ENCODE data around the gene H19.

The H19 gene

DNA sequence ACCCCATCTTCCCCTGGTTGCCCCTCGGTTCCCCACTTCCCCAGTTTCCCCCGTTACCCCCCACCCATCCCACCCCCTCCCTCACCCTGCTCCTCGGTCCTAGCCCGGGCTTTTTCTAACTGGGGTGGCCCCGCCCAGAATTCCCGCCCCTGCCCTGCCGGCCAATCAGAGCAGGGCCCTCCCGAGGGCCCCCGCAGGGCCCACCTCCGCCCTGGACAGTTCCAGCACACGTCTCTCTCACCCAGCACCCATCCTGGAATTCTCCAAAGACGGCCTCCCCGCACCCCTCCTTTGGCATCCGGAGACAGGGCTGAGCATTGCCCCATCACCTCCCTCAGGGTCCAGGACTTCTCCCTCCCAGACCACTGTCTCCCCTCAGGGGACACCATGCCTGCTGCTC is at the start of gene H19:
Gene H19, minus strand, starts transcription at position 88 of the 400 bp plus-strand sequence.
- Mint-ChIP-seq H3K27ac (no peak within 1 kb of the TSS), H3K4me1 (no peaks in the 10 kb centered on the region), H3K36me3 (no peaks in the 10 kb centered on the region), H3K27me3 (no peaks in the 10 kb centered on the region), H3K4me3 (no peak within 1 kb of the TSS), H3K9me3 (no peaks in the 10 kb centered on the region)
- no peak for ATAC-seq

DNA sequence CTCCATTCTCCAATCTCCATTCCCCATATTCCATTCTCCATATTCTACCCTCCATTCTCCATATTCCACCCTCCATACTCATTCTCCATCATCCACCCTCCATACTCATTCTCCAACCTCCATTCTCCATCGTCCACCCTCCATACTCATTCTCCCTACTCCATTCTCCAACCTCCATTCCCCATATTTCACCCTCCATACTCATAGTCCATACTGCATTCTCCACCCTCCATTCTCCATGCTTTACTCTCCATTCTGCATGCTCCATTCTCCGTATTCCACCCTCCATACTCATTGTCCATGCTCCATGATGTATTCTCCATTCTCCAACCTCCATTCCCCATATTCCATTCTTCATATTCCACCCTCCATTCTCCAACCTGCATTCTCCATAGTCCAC is 44.3 kb upstream of the H19 start:
- ATAC-seq = no peak
- Mint-ChIP-seq H3K36me3 (no peaks in the 10 kb centered on the region), H3K27ac (no peak overlapping the region), H3K4me1 (no peaks in the 10 kb centered on the region), H3K27me3 (no peaks in the 10 kb centered on the region), H3K9me3 (no peaks in the 10 kb centered on the region), H3K4me3 (no peak overlapping the region)

DNA sequence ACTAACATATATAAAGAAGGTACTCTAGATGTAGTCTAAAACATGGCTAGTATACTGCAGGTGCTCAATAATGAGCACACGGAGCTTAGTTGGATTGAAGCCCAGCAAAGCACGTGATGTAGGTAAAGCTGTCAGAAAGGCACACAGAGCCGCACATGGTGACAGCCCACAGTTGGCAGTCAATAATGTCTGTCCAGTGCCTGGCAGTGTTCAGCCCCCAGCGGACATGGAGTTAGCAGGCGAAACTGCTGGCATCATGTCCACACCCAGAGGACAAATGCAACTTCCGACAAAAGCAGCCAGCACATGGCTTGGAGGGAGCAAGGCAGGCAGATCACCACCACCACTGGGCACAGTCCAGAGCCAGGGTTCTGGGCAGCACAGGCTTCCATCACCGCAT is 43.5 kb upstream of the H19 start:
- Mint-ChIP-seq H3K27ac (no peak overlapping the region), H3K4me3 (no peak overlapping the region), H3K36me3 (no peaks in the 10 kb centered on the region), H3K27me3 (no peaks in the 10 kb centered on the region), H3K9me3 (no peaks in the 10 kb centered on the region), H3K4me1 (no peaks in the 10 kb centered on the region)
- no peak for ATAC-seq

DNA sequence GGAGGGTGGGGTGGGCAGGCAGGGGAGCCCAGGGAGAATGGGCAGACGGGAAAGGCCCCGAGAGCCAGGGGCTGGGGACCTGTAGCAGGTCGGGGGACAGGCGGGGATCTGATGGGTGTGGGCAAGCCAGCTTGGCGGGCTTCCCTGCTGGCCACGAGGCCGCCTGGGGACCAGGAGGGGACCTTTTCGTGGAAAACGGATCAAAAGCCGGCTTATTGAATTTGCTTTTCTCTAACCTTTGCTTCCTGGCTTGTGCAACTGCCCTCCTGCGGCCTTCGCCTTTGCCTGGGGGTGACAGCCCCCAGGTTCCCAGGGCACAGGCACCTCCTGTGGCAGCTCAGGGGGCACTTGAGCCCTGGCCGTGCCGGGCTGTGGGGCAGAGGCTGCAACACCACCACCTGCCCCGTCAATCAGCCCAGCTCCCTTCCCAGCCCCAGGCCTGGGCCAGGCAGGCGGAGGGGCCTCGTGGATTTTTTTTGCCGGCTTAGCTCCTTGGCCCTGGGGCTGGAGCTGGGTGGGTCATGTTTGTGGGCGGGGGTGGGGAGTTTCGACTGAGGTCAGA is 41.6 kb upstream of the H19 start:
- no peak overlapping the region for H3K27ac Mint-ChIP-seq
- no peaks in the 10 kb centered on the region for H3K36me3 Mint-ChIP-seq
- H3K4me1 Mint-ChIP-seq = no peaks in the 10 kb centered on the region
- H3K9me3 Mint-ChIP-seq = no peaks in the 10 kb centered on the region
- H3K27me3 Mint-ChIP-seq = no peaks in the 10 kb centered on the region
- ATAC-seq = no peak
- H3K4me3 Mint-ChIP-seq = no peak overlapping the region

DNA sequence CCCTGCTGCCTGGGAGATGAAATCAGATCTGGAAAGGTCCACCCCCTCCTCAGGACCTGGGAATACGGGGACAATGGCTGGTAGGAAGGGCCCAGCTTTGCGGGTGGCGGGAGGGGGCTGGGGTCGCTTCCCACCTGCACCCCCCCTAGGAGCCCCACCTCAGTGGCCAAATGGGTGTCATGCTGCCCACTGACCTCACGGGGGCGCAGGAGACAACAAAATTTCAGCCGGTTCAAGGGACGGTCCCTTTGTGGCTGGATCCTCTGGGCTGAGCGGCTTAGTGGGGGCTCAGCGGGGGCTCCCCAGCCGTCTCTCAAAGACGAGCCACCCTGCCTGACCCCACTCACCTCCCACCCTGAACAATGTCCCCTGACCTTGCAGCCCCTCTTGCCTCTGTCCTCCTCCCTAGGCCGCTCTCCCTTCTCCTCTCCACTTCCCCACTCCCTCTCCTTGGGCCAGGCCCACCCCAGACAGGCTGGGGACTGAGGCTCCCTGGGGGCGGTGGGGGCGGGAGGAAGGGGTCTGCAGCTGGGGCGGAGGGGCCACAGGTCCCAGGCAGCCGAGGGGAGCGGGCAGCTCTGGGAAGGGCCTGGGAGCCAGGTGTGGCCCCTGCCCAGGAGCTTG is 39.3 kb upstream of the H19 start:
- H3K27ac Mint-ChIP-seq = no peak overlapping the region
- no peaks in the 10 kb centered on the region for H3K36me3 Mint-ChIP-seq
- ATAC-seq = no peak
- no peaks in the 10 kb centered on the region for H3K4me1 Mint-ChIP-seq
- H3K27me3 Mint-ChIP-seq = no peaks in the 10 kb centered on the region
- no peak overlapping the region for H3K4me3 Mint-ChIP-seq
- no peaks in the 10 kb centered on the region for H3K9me3 Mint-ChIP-seq

DNA sequence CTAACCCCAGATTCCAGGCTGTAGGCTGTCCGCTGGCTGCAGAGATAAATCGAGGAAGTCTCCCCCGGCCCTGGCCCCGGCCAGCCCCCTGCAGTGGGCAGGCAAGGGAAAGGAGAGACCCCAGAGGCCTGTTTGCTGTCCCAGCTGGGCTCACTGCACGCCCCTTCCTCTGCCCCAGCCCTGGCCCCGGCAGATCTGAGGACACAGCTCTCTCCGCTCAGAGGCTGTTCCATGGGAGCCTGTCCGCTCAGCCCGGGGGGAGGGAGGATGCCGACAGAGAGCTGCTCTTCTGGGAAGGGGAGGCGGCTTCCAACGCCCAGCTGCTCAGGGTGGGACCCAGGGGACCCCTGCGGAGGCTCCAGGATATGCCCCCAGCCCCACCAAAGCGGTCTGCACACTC is 37.7 kb upstream of the H19 start:
- Mint-ChIP-seq H3K27ac (no peak overlapping the region), H3K9me3 (no peaks in the 10 kb centered on the region), H3K4me1 (no peaks in the 10 kb centered on the region), H3K4me3 (no peak overlapping the region), H3K27me3 (no peaks in the 10 kb centered on the region), H3K36me3 (no peaks in the 10 kb centered on the region)
- no peak for ATAC-seq

DNA sequence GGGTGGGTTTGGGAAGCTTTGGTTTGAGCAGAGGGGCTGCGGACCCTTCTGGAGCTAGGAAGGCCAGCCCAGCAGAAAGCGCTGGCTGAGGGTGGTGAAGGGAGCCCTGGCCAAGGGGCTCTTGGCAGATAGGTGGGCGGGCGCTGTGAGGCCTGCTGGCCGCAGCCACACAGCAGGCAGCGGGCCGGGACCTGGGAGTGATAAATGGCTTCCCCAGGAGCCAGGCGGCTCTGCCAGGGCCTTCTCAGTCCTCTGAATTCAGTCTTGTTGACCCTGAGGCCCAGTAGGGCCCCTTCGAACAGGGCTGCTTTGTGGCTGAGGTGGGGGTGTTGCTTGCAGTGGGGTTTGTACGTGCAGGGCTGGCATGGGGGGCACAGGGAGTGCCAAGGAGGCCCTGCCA is 33.4 kb upstream of the H19 start:
- Mint-ChIP-seq H3K4me1 (no peaks in the 10 kb centered on the region), H3K27me3 (no peaks in the 10 kb centered on the region), H3K4me3 (no peak overlapping the region), H3K36me3 (no peaks in the 10 kb centered on the region), H3K9me3 (no peaks in the 10 kb centered on the region), H3K27ac (no peak overlapping the region)
- ATAC-seq = no peak

DNA sequence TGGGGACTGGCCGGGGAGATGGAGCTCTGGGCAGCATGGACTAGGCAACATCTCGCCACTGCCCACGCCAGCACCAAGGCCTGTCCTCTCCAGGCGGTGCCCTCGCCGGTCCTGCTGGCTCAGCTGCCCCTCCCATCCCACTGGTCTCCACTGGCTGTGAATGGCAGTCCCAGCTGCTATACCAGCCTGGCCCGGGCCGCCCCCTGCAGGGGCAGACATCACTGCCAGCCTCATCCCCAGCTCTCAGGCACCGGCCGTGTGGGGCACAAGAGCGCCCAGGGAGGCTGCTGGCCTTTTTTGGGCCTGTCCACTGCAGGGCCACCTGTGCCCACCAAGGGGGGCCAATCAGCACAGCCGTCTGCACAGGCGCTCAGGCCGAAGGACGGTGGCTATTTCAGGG is 30.1 kb upstream of the H19 start:
- no peaks in the 10 kb centered on the region for H3K27me3 Mint-ChIP-seq
- ATAC-seq = no peak

DNA sequence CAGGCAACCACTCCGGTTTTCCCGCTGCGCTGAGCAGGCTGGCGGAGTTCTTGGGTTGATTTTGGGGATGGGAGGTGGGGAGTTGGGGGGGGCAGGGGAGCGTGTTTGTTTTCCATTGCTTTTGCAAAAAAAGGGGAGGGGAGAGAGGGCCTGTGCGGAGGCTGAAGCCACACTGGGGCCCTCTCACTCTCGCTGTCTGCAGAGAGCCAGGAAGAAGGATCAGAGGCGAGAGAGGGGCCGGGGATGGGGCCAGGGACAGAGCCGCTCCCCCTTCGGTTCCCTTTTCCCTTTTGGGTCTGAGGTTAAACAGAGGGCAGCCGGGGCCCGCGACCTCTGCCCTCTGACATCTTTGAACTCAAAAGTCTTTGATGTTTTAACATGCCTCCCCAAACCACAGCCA is 17.4 kb upstream of the H19 start:
- Mint-ChIP-seq H3K4me3 (no peak overlapping the region), H3K36me3 (no peaks in the 10 kb centered on the region), H3K9me3 (no peaks in the 10 kb centered on the region), H3K4me1 (no peaks in the 10 kb centered on the region), H3K27me3 (no peaks in the 10 kb centered on the region), H3K27ac (no peak overlapping the region)
- ATAC-seq = no peak

More for the DNA sequence above, 30.1 kb upstream of the H19 start:
- H3K36me3 Mint-ChIP-seq = no peaks in the 10 kb centered on the region
- no peak overlapping the region for H3K27ac Mint-ChIP-seq
- no peak overlapping the region for H3K4me3 Mint-ChIP-seq
- H3K4me1 Mint-ChIP-seq = no peaks in the 10 kb centered on the region
- no peaks in the 10 kb centered on the region for H3K9me3 Mint-ChIP-seq

DNA sequence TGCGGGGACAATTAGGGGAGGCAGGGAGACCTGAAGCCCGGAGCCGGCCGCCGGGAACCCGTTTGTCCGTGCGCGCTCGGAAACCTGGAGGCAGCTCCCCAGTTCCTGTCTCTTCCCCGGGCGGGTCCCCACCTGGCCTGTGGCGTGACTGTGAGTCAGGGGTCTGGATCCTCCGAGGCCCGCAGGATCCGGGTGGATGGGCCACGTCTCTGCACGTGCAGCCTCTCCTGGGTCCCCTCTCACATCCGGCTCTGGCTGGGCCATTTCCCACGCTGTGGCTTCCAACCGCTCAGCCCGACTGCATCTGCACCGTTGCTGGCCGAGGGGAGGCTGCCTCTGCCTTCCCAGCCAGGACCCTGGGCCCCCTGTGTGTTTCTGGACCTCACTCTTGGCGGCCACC is 14.8 kb upstream of the H19 start:
- Mint-ChIP-seq H3K36me3 (no peaks in the 10 kb centered on the region), H3K9me3 (no peaks in the 10 kb centered on the region), H3K4me3 (no peak overlapping the region), H3K27me3 (no peaks in the 10 kb centered on the region), H3K27ac (no peak overlapping the region), H3K4me1 (no peaks in the 10 kb centered on the region)
- ATAC-seq = no peak

DNA sequence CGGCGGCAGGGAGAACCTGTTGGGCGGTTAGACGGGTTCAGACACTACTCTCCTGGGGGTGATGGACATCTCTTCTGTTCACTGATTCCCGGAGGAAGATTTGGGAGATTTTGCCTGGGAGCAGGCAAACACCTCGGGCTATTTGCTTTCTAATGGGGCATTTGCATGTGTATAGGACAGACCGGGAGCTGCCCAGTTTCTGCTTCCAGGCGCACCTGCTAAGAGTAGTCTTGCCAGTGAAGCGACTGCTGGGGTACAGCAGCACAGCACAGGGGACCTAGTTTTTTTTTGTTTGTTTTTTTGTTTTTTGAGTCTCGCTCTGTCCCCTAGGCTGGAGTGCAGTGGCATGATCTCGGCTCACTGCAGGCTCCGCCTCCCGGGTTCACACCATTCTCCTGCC is 6.8 kb upstream of the H19 start:
- no peak overlapping the region for H3K27ac Mint-ChIP-seq
- no peaks in the 10 kb centered on the region for H3K27me3 Mint-ChIP-seq
- H3K9me3 Mint-ChIP-seq = no peaks in the 10 kb centered on the region
- no peak overlapping the region for H3K4me3 Mint-ChIP-seq
- H3K36me3 Mint-ChIP-seq = no peaks in the 10 kb centered on the region
- no peaks in the 10 kb centered on the region for H3K4me1 Mint-ChIP-seq
- no peak for ATAC-seq

DNA sequence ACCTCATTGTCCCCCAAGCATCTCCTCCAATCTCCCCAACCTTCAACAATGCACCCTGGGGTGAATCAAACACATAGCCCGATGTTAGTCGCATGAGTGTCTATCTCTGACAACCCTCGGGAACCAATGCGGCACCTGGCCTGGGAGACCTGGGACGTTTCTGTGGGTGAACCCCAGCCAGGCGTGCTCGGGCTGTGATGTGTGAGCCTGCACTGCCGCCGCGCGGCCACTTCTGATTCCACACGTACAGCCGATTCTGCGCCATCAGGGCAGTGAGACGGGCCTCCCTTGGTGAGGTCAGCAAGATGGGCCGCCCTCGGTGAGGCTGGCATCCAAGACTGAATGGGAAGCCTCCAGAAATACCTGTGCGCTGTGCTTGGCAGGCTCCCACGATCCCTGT is 5.2 kb upstream of the H19 start:
- Mint-ChIP-seq H3K9me3 (no peaks in the 10 kb centered on the region), H3K36me3 (no peaks in the 10 kb centered on the region), H3K4me1 (no peaks in the 10 kb centered on the region), H3K4me3 (no peak overlapping the region), H3K27ac (no peak overlapping the region), H3K27me3 (no peaks in the 10 kb centered on the region)
- no peak for ATAC-seq

DNA sequence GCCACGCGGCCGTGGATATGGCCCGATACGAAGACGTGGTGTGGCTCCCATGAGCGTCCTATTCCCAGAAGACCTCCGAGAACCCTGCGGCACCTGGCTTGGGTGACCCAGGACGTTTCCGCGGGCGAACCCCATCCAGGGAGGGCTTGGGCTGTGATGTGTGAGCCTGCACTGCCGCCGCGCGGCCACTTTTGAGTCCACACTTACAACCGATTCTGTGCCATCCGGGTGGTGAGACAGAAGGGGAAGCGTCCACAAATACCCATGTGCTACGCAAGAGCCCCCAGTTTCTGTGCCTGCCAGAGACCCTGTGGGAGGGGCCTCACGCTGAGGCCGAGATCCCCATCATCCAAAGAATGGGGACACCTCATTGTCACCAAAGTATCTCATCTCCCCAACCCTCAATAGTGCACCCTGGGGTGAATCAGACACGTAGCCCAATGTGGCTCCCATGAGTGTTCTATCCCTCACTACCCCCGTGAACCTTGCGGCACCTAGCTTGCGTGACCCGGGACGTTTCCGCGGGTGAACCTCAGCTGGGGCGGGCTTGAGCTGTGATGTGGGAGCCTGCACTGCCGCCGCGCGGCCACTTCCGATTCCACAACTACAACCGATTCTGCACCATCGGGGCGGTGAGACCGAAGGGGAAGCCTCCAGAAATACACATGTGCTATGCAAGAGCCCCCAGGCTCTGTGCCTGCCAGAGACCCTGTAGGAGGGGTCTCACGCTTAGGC is 4.6 kb upstream of the H19 start:
- no peaks in the 10 kb centered on the region for H3K27me3 Mint-ChIP-seq
- no peaks in the 10 kb centered on the region for H3K4me1 Mint-ChIP-seq
- no peak overlapping the region for H3K27ac Mint-ChIP-seq
- no peak overlapping the region for H3K4me3 Mint-ChIP-seq
- H3K9me3 Mint-ChIP-seq = no peaks in the 10 kb centered on the region
- no peak for ATAC-seq
- H3K36me3 Mint-ChIP-seq = no peaks in the 10 kb centered on the region

DNA sequence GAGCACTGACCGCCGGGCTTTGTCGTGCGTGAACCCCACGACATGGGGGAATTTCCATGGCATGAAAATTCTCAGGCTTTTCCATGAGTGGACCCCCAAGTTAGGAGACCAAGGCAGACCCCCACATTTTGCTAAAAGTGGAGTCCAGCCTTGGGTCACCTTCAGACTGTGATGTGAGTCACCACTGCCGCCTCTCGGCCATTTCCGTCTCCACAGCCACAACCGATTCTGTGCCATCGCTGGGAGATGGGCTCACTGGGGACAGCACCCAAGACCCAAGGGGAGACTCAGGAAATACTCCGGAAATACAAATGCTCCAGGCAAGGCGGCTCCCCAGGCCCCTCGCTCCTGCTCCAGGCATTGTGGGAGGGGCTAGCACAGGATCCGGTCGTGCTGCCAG is 1.2 kb upstream of the H19 start:
- Mint-ChIP-seq H3K4me3 (no peak overlapping the region), H3K27ac (no peak overlapping the region), H3K4me1 (no peaks in the 10 kb centered on the region), H3K9me3 (no peaks in the 10 kb centered on the region), H3K27me3 (no peaks in the 10 kb centered on the region), H3K36me3 (no peaks in the 10 kb centered on the region)
- ATAC-seq = no peak

DNA sequence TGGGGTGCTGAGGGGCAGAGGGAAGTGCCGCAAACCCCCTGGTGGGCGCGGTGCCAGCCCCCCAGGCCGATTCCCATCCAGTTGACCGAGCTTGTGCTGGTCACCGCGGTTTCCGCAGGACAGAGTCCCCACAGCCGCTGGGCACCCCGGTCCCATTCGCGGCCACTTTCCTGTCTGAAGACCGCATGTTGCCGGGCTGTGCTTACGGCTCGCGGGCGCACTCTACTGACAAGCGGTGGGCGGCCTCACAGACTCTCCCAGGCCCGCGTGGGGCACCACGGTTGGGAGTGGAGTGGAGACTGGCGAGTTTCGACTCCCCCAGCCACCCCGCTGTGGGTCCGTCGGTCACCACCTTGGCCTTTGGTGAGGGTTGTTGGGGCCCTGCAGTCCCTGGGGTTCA is 648 bp upstream of the H19 start:
- no peaks in the 10 kb centered on the region for H3K9me3 Mint-ChIP-seq
- ATAC-seq = no peak
- no peaks in the 10 kb centered on the region for H3K36me3 Mint-ChIP-seq
- H3K27me3 Mint-ChIP-seq = no peaks in the 10 kb centered on the region
- H3K4me1 Mint-ChIP-seq = no peaks in the 10 kb centered on the region
- H3K4me3 Mint-ChIP-seq = no peak overlapping the region
- no peak overlapping the region for H3K27ac Mint-ChIP-seq

DNA sequence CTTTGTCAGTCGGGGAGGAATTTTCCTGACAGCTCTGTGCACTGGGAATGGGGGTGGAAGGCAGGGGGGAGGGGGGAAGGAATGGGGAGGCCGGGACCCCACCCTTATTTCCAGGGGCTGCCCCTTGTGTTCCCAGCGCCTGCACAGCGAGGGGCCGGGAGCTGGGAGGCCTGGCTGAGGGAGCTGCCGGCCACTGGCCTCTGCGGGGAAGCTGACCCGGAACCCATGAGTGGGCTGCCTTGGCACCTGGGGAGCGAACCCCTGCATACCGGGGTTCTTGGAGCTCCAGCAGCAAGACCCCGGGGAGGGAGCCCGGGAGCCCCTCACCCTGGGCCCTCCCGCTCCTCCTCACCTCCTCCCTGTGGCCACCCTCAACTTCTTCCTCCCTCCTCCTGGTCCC is 3.5 kb downstream of the H19 start:
- H3K9me3 Mint-ChIP-seq = no peaks in the 10 kb centered on the region
- no peak overlapping the region for H3K4me3 Mint-ChIP-seq
- no peaks in the 10 kb centered on the region for H3K27me3 Mint-ChIP-seq
- no peaks in the 10 kb centered on the region for H3K36me3 Mint-ChIP-seq
- ATAC-seq = no peak
- H3K4me1 Mint-ChIP-seq = no peaks in the 10 kb centered on the region
- no peak overlapping the region for H3K27ac Mint-ChIP-seq

Measured in stimulated activated memory B cell treated with anti-CD40 and anti-IgM and Interleukin-4, amounts not matched to agents 10 μg/mL and 1 μg/mL and 100 μg/mL, for 72 hours (primary cell).